ENCODE data around the gene OGN.

Gene OGN

DNA sequence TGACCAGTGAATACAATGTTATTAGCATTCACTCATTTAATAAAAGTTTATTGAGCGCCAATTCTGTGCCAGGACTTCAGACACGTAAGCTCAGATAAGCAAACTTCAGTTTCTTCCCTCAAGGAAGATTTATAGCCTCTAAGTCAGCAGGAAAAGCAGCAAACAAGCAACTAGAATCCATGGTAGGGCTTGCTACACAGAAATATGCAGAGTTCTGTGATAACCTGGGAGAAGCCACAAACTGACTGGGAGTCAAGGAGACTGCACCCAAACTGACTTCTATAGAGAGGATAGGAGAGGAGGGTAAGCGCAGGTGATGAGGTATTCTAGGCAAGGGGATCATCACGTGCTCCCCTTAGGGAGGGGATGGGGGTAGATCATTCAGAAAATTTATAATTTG, 1.4 kb upstream of the OGN start:
- DNase-seq (ENCODE audit: low read depth in 2 of 3, low spot score in 1 of 3) = no peak

DNA sequence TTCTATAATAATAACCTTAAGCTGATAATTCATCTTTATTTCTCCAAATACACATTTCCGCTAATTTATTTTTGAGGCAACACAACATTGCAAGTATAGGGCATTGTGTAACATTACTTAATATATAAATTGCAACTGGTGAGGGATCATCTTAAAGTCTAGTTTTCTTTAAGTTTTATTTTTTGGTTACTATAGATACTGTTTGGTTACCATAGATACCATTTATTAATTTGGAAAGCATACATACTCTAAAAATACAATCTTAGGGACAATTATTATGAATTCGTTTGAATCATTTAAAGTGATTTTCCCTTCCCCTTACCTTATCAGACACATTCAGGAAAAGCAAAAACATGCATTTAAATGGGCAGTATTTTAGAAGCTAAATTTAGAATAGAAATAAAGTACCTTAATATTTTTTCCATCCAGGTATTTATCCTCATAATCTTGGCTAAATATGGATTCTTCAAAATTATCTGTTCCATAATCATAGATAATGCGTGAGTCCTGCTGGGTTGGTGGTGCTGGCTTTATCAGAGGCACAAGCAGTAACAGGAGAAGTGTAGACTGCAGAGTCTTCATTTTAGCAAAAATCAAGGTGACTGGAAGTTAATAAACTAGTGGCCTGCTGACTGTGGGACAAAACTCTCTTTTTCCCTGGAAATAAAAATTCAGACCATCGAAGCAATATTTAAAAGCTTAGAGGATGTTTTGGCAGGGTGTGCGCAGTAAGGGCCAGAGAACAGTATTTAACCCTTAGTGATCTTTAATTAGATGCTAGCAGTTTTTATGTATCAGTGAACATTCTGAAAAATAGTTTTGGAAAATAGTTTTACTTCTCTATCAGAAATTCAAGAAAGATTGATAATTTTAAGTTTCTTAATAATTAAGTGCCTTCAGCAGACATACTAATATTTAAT, 1.3 kb downstream of the OGN start:
- no peak for DNase-seq (ENCODE audit: low read depth in 2 of 3, low spot score in 1 of 3)

DNA sequence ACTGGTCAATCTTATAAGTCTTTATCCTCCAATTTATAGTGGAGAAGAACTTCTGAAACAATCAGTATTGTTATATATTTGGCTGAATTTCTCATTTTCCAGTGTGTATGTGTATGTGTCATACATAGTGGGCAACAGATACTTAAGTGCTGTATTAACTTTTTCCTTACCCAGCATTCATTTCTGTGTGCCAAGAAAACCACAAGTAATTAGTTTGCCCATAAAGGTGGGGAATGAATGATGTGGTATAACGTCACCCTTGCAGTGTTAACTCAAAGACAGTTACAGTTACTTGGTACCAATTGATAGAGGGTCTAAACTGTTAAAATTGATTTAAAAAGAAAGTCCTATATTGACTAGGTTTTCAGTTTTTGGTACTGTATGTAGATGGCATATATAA, 2.0 kb downstream of the OGN start:
- no peak for DNase-seq (ENCODE audit: low read depth in 2 of 3, low spot score in 1 of 3)

DNA sequence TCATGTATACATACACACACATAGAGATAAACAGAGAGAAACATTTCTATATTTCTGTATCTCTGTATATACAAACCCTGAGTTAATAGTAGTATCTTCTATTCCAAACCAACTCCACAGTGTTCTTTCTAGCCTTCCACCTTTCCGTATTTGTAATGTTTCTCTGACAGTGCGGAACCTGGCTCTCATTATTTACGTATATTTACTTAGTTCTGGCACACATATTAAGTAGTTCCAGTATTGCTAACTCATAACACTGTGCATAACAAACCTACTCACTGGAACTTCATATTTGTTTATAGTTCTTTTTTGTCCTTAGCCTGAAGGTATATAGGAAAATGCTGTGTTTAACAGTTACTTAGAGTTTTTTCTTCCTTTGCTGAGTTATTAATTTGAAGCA, 6.5 kb downstream of the OGN start:
- DNase-seq (ENCODE audit: low read depth in 2 of 3, low spot score in 1 of 3) = no peak

DNA sequence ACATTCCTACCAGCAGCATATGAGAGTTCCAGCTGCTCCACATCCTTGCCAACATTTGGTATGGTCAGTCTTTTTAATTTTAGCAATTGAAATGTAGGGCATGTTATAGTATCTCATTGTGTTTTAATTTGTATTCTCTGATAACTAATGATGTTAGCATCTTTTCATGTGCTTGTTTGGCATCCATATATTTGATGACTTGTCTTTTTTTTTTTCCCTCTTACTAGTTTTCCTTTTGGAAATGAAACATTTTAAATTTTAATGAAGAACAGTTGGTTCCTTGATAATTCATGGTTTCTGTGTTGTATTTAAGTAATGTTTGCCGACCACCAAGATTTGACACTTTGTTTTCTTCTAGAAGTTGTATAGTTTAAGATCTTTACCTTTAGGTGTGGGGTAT, 8.8 kb downstream of the OGN start:
- no peak for DNase-seq (ENCODE audit: low read depth in 2 of 3, low spot score in 1 of 3)

DNA sequence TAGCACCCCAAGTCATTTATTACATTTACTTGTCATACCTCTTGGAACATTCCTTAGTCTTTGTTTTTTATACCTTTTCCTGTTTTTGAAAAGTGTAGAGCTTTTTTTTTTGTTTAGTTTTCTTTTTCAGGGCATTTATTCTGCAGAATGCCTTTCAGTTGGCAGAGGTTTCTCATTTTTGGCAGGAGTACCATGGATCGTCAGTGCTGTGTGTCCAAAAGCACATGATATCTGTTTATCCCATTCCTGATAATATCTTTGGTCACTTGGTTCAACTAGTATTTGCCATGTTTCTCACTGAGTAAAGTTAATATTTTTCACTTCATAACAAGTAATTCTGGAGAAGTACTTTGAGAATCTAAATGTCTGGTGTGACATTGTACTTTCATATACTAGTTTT, 10.7 kb downstream of the OGN start:
- no peak for DNase-seq (ENCODE audit: low read depth in 2 of 3, low spot score in 1 of 3)

DNA sequence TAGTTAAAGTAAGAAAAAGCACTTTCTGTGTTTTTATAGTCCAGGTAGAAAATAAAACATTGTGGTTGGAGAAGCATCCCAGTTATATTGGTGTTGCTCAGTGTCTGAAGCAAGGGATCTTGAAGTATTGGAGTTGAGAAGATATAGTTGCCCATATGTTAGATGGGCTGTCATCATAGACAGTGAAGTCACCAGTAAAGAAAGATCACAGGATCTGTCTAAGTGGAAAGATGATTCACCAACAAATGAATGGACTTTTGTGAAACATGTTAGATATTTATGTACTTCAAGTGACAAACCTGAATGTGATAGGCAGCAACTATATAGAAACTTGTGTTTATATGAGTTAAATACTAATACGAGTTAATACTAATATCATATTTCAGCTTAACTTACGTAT, 11.7 kb downstream of the OGN start:
- DNase-seq (ENCODE audit: low read depth in 2 of 3, low spot score in 1 of 3) = no peak

DNA sequence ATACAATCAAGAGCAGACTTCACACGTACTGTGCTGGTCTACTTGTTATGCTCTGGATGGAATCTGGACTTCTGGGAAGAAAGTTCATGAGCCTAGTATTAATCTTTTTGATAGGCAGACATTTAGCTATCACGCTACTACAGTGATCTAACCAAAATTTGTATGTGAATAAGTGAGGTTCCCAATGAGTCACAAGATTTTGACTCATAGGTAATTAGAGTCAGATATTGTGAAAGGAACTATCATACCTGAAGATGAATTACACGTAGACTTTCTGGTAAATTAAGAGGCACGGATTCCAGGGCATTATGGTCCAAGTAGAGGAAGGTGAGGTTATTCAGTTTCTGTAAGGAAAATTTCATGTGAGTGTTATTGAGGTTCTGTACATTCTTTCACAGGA, 18.4 kb downstream of the OGN start:
- DNase-seq (ENCODE audit: low read depth in 2 of 3, low spot score in 1 of 3) = no peak

DNA sequence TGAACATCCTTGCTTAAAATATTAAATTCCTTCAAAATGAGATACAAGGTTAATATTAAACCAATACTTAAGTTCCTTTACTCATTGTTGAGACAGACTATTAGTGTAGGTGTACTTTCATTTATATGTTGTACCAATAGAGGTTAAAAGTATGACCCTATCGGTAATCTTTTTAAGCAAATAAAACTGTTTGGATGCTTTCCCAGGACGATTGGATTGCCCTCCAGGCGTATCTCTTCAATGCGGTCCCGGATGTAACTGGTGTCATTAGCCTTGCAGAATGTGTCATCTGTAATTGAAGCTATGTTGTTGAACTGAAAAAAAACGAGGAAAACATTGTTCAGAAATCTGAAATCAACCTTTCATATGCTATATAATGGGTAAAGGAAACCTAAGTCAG, 18.9 kb downstream of the OGN start:
- no peak for DNase-seq (ENCODE audit: low read depth in 2 of 3, low spot score in 1 of 3)

DNA sequence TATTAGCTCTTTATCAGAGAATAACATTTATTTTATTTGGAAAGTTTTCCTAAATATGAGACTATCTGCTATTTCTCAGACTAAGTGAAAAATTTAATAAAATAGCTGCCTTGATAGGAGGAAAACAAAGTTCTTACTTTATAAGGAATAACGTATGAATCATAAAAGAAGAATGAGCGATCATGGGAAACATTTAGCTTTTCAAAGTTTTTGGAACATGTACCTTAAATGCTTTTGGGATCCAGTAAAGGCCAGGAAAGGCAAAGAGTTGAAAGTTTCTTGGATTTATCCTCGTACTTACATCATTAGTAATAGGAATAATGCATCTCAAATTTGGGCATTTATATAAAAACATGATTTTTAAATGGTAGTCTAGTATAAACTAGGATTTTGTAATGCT, 19.4 kb downstream of the OGN start:
- DNase-seq (ENCODE audit: low read depth in 2 of 3, low spot score in 1 of 3) = no peak

DNA sequence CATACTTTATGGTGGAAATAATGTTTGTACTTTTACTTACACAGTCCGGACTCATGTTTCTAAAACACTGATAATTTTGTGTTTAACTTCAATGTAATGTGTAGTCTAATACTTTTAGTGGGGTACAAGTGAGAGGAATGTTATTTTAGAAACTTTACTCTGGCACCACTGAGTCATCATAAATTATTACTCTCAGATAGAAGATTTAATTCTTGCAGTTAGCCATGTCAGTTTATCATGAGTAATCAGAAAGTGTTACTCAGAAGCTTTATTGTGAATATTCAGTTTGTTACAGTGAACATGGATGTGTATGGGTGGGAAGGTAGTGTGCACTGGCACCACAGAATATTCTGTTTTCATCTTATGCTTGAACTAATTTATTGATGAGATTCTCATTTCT, 20.0 kb downstream of the OGN start:
- DNase-seq (ENCODE audit: low read depth in 2 of 3, low spot score in 1 of 3) = no peak

DNA sequence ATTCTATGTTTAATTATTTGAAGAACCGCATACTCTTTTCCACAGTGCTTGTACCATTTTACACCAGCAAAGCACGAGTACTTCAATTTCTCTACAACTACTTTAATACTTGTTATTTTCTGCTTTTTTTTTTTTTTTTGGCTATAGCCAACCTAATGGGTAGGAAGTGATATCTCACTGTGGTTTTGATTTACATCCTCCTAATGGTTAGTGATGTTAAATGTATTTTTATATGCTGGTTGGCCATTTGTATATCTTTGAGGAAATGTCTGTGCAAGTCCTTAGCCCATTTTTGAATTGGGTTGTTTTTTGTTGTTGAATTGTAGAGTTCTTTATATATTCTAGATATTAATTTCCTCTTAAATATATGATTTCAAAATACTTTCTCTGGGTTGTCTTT, 22.6 kb downstream of the OGN start:
- DNase-seq (ENCODE audit: low read depth in 2 of 3, low spot score in 1 of 3) = no peak

DNA sequence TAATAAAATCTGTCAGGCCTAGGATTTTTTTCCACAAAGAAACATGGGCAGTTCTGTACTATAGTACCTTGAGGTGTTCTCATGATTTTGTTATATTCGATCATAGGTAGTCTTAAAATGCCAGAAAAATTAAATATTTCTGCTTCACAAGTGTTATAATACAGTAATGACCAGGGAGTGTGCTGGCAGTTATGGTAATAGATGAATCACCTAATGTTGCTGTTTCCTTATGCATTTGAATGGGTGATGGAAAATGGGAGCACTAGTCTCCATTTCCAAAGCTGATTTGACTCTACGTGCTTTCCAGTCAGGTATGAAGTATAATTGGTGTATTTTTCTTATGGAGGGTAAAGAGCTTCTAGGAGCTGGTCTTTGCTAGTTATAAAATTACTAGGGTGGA, 23.8 kb downstream of the OGN start:
- no peak for DNase-seq (ENCODE audit: low read depth in 2 of 3, low spot score in 1 of 3)

DNA sequence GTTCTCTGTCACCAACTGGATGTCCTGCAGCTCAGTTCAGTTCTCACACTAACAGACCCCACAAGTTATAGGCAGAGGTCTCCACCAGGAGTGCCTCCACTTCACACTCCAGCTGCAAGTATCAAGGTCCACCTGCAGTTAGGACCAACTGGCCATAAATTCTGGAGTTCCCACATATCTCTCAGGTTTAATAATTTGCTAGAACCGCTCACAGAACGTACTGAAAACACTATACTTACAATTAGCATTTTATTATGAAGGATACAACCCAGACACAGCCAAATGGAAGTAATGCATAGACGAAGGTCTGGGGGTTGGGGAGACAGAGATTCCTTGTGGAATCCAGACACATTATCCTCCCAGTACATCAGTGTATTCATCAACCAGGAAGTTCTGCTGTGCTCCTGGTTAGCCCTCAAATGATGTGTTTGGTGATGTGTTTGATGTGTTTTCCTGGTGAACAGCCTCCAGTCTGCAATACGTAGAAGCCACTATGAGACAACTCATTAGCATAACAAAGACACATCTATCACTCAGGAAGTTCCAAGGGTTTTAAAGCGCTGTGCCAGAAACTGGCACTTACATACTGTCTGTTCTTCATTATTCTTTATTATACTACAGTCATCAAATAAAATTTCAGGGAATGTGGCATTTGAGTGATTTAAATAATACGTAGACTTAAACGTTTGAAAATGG, 25.4 kb downstream of the OGN start:
- no peak for DNase-seq (ENCODE audit: low read depth in 2 of 3, low spot score in 1 of 3)

DNA sequence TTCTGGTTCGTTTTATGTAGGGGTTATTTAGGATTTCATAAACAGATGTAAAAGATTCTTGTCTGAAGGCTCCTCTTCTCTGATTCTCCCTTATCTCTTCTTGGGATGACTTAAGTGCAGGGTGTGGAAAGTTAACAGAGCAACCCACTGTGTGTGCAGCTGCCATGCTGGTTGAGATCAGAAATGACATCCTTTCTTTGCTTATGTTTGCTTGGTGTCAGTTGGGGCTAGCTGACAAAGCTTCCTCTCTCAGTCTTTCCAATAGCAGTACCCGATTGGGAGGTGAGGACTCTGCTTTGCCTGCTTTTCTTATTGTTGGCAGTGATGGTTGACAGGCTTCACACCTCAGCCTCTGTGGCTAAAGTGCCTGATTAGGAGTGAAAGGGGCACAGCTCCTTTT, 26.5 kb downstream of the OGN start:
- no peak for DNase-seq (ENCODE audit: low read depth in 2 of 3, low spot score in 1 of 3)

DNA sequence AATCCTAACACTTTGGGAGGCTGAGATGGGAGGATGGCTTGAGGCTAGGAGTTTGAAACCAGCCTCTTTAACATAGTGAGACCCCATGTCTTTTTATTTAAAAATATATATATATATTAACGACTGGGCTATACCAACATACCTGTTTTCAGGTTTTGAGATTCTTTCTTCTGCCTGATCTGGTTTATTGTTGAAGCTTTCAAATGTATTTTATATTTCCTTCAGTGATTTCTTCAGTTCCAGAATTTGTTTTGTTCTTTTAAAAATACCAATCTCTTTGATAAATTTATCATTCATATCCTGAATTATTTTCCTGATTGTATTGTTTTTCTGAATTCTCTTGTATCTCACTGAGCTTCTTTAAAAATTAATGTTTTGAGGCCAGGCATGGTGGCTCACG, 31.2 kb downstream of the OGN start:
- no peak for DNase-seq (ENCODE audit: low read depth in 2 of 3, low spot score in 1 of 3)

DNA sequence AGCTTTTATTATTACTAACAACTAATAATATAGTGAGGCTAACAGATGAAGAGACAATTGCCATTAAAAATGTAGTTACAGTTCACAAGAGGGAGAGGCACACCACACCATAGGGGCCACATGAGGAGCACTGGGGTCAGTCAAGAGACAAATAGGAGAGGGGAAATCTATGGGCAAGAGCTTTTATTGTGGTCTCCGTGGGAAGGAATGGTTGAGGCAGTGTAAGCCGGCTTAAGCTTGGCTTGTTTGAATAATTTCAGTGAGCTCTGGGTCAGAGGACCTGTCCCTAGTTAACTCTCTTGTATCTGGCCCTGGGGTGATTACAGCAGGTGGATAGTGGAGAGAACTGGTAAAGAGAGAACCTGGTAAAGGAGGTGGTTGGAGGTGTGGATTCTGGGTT, 35.3 kb downstream of the OGN start:
- no peak for DNase-seq (ENCODE audit: low read depth in 2 of 3, low spot score in 1 of 3)

DNA sequence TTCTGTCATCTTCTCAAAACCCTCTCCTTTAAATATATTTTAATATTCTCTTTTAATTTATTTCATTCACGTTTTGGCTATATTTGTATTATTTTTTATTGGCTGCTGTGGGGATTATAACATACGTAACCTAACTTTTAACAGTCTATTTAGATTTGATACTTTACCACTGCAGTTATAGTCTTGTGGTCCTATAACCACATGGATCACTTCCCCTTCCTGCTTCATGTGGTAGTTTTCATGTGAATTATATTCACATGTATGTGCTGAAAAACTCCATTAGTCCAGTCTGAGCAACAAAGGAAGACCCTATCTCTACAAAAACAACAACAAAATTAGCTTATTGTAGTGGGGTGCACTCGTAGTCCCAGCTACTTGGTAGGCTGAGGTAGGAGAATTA, 44.3 kb downstream of the OGN start:
- no peak for DNase-seq (ENCODE audit: low read depth in 2 of 3, low spot score in 1 of 3)

DNA sequence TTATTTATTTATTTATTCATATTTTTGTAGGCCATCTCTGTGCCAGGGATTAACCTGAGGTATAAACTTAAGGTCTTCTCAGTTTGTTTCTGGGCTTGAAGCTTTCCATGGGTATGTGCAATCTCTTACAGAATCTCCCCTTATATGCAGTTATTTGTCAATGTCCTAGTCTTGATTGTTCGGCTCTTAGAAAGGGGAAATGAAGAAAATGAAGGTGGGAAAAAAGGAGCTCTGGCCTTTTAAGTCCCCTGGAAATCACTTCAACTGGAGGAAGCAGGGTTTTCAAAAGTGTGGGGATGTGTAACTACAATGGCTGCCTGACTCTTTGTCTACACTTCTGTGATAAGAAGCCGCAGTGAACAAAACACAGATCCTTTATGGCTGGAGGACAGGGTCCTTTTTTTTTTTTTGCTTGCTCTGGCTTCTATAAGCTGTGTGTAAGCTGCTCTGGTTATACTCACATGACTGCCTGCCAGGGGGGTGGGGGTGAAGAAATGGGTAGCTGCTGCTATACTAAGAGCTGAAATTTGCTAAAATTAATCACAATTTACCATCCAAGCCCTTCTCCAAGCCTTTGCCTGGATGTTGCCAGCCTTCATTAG, 44.9 kb downstream of the OGN start:
- no peak for DNase-seq (ENCODE audit: low read depth in 2 of 3, low spot score in 1 of 3)

DNA sequence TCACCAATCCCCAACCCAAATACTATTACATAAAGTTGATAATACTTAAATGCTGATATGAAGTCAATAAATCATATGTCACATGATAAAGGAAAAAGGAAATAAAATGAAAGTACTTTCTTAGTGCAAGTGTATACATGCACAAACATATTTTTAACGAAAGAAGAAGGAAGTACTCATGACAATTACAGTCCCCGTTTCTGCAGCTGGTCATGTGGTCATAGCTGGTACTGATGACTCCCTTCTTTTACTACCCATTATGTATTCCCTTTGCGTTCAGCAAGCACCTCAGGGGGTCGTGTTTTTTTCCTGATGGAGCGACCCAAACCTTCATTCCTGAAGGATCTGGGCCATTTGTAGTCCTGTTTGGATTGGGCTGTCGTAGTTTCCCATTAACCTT, 51.3 kb downstream of the OGN start:
- no peak for DNase-seq (ENCODE audit: low read depth in 2 of 3, low spot score in 1 of 3)

DNA sequence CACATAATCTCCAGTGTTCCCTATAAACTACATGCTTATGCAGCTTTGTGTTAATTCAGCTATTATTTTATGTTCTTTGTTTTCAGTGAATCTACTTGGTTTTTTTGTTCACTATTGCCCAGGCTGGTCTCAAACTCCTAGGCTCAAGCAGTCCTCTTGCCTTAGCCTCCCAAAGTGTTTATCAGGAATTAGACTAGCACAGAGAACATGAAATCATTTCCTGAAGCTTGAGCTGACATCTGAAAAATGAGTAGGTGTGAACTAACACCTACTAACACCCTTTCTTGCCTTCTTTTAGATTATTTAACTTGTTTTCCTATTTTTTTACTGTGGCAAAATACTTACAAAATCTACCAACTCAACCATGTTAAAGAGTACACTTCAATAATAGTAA, 53.6 kb downstream of the OGN start:
- DNase-seq (ENCODE audit: low read depth in 2 of 3, low spot score in 1 of 3) = no peak
